GDM1 (cell line): Measurements from ENCODE around the gene CHKA.
A peak's percentile ranks its signal among the peaks of the same experiment; 100 is the strongest.

Source experiments
- DNase-seq: peaks from one replicate; lab custom pipeline; 2025; lab: John Stamatoyannopoulos, UW

CHKA gene

DNA sequence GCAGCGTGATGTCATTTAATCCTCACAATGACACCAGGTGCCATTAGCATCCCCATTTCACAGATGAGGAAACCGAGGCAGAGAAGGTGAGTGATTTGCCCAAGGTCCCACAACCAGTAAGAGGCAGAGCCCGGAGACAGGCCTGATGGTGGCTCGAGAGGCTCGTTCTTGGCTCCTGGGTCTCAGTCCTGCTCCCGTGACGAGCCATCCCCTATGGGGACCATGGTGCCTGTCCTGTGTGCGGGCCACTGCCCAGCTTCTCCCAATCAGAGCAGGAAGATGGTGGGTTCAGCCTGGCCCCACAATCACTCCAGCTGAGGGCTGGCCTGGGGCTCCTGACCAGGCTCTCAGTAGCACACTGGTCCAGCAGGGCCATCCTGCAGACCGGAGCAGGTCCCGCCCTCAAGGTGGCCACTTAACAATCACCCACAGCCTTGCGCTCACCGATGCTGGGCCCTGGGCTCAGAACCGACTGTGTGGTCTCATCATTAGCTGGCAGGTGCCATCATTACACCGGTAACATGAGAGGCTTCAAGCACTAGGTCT lies 107.5 kb downstream of the CHKA start:
- DNase-seq, result no peak

- no peak for DNase-seq
Measured at GRCh38 chr11:68012843-68013610, 108.2 kb downstream of the CHKA start.

- DNase-seq, result no peak
Measured at GRCh38 chr11:68012044-68012842, 108.9 kb downstream of the CHKA start.

- DNase-seq, result no peak
Measured at GRCh38 chr11:68011051-68011943, 109.9 kb downstream of the CHKA start.

DNA sequence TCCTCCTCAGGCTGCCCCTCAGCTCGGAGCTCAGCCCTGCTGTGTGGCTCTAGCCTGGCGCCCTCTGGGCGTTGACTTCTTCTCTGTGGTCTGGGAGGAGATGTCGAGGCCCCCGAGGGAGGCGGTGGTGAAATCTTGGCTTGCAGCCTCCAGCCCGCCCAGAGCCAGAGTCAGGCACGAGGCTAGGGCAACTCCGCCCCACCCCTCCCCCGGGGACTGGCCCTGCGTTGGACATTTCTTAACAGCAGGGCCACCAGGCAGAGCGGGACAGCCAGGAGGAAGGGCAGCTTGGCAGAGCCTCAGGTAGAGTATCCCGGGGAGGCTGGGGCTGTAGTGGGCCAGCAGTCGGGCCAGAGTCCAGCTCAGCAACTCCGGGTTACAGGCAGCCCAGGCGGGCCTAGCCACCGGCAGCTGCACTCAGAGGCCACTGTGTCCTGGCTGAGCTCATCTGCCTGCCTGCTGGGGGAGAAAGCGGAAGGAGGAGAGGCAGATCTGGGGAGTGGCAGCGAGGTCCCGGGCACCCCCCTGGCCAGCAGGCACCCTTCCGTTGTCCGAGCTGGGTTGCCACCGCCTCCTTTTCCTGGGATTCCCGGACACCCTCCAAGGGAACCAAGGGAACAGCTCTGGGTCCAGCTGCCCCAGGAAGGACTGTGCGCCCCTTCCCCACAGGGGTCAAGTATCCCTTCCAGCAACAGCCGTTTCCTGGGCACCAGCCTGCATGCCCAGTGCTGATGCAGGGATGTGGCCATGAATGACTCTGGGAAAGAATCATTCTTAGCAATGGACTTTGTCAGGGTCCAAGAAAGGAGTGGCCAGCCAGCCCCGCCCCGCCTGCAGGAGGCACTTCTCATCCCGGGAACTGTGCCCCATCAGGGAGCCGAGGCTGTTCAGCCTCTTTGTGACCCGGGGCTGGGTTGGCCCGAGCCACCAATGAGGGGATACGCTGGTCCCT lies 110.8 kb downstream of the CHKA start, which contains the start of gene ALDH3B1:
Gene ALDH3B1, plus strand, starts transcription at position 238 of the 952 bp plus-strand sequence. CDS start 4,971 bp downstream, outside the sequence.
- DNase-seq, result peak; percentile 32

- peak; percentile 23 for DNase-seq
Measured at GRCh38 chr11:68009391-68010089, 111.6 kb downstream of the CHKA start.

DNA sequence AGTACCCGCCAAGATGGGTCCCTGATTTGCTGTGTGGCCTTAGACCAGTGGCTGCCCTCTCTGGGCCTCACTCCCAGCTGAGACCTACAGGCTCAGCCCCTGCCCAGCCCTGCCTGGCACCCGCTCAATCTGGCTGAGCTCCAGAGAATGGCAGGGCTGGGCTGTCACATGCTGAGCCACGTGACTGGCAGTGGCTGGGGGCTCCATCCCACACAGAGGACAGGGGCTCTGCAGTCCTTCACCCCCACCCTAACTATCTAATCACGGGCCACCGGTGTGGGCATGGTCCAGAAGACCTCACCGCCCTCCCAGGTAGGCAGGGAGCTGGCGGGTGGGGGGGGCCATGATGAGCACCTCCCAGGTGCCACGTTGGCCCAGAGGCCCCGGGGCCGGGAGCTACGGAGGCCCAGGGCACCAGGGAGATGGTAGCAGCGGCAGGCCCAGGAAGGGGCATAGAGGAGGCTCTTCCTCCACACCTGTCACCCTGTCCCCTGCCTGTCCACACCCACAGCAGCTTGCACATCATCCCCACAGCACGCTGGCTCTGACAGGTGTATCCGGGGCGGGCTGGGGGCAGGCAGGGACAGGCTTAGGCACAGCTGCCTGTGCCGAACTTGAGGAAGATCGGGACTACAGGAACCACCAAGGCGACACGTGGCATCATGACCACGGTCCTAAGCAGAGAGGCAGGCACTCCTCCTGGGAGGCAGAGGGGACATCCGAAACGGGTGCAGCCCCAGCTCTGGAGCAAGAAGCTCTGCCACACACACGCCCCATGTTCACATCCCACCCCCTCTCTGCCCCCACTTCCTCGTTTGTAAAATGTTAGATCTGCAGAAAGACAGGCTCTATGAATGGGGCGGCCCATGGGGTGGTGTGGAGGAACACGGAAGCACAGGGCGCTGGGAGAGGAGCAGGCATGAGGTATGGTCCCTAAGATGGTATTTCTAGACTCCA lies 112.5 kb downstream of the CHKA start:
- DNase-seq, result no peak

GRCh38 chr11:68007498-68008380 lies 113.4 kb downstream of the CHKA start:
- no peak for DNase-seq

- DNase-seq, result no peak
Measured at GRCh38 chr11:68006606-68007166, 114.5 kb downstream of the CHKA start.

DNA sequence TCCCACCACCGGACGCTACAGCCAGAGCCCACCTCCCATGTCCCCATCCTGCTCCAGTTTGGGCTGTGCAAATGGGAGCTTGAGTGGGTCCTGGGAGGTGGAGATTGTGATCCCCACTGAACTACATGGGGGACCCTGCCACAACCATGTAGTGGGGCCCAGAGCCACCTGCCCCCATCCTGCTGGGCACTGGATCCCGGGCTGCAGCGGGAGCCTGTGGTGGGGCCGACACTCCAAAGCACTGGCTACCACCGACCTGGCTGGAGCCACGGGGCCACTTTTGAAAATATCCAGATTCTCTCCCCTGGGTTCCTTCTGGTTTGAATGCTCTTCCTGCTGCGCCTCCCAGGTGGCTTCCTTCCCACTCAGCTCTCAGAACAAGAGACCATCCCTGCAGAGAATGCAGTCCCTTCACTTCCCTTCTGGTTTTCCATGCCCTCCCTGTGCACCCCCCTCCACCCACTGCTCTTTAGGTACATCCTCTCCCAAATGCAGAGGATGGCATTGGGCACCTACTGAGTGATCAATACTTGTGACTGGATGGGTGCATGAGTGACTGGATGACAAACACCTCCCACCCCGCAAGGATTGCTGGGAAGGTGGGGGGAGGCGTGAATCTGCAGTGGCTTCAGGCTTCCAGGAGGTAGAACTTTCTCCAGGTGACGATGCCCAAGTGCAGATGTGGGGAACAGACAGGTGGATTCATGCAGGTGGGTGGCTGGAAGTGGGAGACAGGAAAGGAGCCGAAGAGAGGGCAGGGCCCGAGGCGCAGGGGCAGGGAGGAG lies 116.4 kb downstream of the CHKA start:
- no peak for DNase-seq

GRCh38 chr11:68003846-68004550 lies 117.2 kb downstream of the CHKA start, which contains the start of gene UNC93B1:
Gene UNC93B1 (minus strand): TSS chr11:68004097. CDS start chr11:68004043, 54 bp downstream.
- DNase-seq, result peak; percentile 79

- DNase-seq, result no peak
Measured at GRCh38 chr11:68002938-68003845, 118.0 kb downstream of the CHKA start.
